GM19467 (cell line): ENCODE data around the gene TMEM242.
"Not testable (repeated sequence)": the region's sequence is repeated elsewhere in the genome, so short reads cannot be mapped to it uniquely, and the experiment has no call there.

Experiments used
- ATAC-seq: cut with Tn5 transposase; IDR thresholded peaks from one replicate; pipeline ENCODE4 v1.9.1; 2021; ENCODE audit warnings: mild to moderate bottlenecking, moderate library complexity; ENCODE audit not compliant: unreplicated experiment

The TMEM242 gene

GRCh38 chr6:157325069-157325805 lies 1.9 kb upstream of the TMEM242 start:
- no peak for ATAC-seq

- ATAC-seq, result peak; percentile 28
These were observed 614 bp upstream of the TMEM242 start for GRCh38 chr6:157323966-157324300.

GRCh38 chr6:157322792-157323254 lies 496 bp downstream of the TMEM242 start:
- ATAC-seq, result no peak

GRCh38 chr6:157316871-157317814 lies 6.2 kb downstream of the TMEM242 start:
- ATAC-seq, result no peak

GRCh38 chr6:157314705-157315321 lies 8.5 kb downstream of the TMEM242 start:
- no peak for ATAC-seq

- no peak for ATAC-seq
These were observed 9.5 kb downstream of the TMEM242 start for GRCh38 chr6:157313531-157314467.

- no peak for ATAC-seq
These were observed 10.6 kb downstream of the TMEM242 start for GRCh38 chr6:157312757-157313156.

GRCh38 chr6:157310693-157311092 lies 12.6 kb downstream of the TMEM242 start:
- not testable (repeated sequence) for ATAC-seq

GRCh38 chr6:157307661-157308060 lies 15.7 kb downstream of the TMEM242 start:
- no peak for ATAC-seq

GRCh38 chr6:157305670-157306653 lies 17.4 kb downstream of the TMEM242 start:
- ATAC-seq, result no peak

GRCh38 chr6:157304899-157305663 lies 18.2 kb downstream of the TMEM242 start:
- no peak for ATAC-seq

- no peak for ATAC-seq
These were observed 20.6 kb downstream of the TMEM242 start for GRCh38 chr6:157302736-157303135.

GRCh38 chr6:157300436-157300835 lies 22.9 kb downstream of the TMEM242 start:
- ATAC-seq, result no peak

- ATAC-seq, result no peak
These were observed 23.3 kb downstream of the TMEM242 start for GRCh38 chr6:157300006-157300405.

- ATAC-seq, result no peak
These were observed 25.0 kb downstream of the TMEM242 start for GRCh38 chr6:157298216-157298724.

- no peak for ATAC-seq
These were observed 28.7 kb downstream of the TMEM242 start for GRCh38 chr6:157294654-157295053.

- ATAC-seq, result no peak
These were observed 29.5 kb downstream of the TMEM242 start for GRCh38 chr6:157293780-157294179.

GRCh38 chr6:157292202-157292601 lies 31.1 kb downstream of the TMEM242 start:
- no peak for ATAC-seq
